GM12865 (cell line): Measurements from ENCODE around the gene FXN.

ENCODE experiments used
- DNase-seq: peaks from one replicate; pipeline ENCODE4 v3.0.0; 2010; ENCODE audit warnings: low read depth
- H3K4me3 ChIP-seq: 2 replicates; pipeline ENCODE4 v1.5.1; 2011; ENCODE audit warnings: mild to moderate bottlenecking, low read depth, low read length, control low read depth
- CTCF ChIP-seq: IDR thresholded peaks from 2 replicates; pipeline ENCODE4 v1.5.1; 2011; ENCODE audit warnings: low read length, control low read depth, low read depth, inconsistent platforms; ENCODE audit not compliant: insufficient read depth; ENCODE audit errors: missing control alignments

Gene FXN

GRCh38 chr9:69136185-69136584, 100.6 kb downstream of the FXN start:
- DNase-seq = no peak
- no peak for TF ChIP-seq CTCF
- no peak overlapping the region for H3K4me3 ChIP-seq

- no peak overlapping the region for H3K4me3 ChIP-seq
- TF ChIP-seq CTCF = no peak
- no peak for DNase-seq
These were observed 101.2 kb downstream of the FXN start for GRCh38 chr9:69136779-69137178.

- no peak overlapping the region for H3K4me3 ChIP-seq
- TF ChIP-seq CTCF = no peak
- DNase-seq = no peak
These were observed 101.8 kb downstream of the FXN start for GRCh38 chr9:69137311-69137710.

DNA sequence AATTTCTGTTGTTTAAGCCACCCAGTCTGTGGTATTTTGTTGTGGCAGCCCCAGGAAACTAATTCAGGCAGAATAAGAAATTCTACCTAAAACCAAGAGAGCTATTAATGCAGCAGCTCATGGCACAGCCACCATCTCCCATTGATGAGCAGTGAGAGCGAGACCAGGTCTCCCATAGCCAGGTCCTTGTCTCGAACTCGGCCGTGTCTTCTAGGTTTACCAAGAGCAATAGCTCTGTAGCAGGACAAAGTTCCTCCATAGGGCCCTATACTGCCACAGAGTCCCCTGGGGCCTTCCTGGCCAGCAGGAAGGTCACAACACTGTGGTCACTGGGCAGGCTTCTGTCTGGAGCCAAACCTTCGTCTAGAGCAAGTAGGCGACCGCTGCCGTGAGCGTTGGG, 104.0 kb downstream of the FXN start:
- no peak for DNase-seq
- TF ChIP-seq CTCF = no peak
- no peak overlapping the region for H3K4me3 ChIP-seq

DNA sequence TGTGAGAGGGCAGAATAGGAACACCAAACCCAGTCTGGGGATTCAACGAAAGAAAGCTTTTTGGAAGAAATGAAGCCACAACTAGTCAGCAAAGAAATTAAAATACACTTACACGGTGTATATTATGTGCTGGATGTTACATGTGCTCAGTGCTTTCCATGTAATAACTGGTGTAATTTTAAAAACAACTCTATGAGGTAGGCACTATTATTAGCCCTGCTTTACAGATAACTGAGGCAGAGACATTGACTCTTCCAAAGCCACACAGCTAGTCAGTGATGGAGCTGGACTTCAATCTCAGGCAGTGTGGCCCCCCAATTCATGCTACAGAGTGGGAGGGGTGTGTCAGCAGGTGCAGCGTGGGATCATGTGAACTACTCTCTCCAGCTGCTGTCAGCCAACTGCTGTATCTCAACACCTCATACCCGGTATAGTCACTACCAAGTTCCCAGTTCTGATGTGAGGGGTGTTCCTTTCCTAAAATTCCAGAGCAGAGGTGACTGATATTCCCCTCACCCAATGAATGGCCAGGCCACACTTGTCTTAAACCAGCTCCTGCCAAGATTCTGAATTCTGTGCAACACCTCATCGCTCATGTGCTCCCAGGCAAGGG, 104.7 kb downstream of the FXN start:
- DNase-seq = no peak
- TF ChIP-seq CTCF = no peak
- no peak overlapping the region for H3K4me3 ChIP-seq

DNA sequence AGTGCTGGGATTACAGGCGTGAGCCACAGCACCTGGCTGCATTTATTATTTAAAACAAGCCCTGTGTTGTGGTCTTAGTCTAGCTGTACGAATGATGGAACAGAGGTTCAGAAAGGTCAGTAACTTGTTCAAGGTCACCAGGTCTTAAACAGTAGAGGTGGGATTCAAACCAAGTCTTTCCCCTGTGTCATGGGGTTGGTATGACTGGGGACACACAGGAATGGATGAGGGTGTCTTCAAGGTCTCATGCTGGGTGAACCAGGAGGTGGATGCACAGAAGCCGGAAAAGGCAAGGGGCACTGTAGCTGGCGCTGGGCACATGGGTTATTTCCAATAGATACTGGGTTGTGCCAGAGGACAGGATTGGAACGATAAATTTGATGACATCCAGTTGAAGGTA, 106.3 kb downstream of the FXN start:
- DNase-seq = no peak
- no peak overlapping the region for H3K4me3 ChIP-seq
- no peak for TF ChIP-seq CTCF

DNA sequence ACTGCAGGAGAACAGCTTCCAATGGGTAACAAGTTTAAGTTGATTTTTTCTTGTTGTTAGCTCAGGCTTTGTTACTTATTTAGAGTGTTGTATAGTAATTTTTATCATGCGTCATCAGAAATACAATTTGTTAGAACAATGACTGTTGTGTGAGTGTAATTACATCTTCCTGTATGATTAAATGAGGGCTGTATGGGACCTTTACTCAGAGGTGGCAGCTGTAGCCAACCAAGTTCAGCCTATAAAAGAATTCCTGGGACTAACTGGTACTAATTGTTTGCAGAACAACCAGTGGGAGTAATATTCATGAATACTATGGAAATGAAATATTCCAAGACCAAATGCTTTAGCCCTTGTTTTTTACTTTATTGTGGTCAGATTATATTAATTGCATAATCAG, 107.7 kb downstream of the FXN start:
- TF ChIP-seq CTCF = no peak
- H3K4me3 ChIP-seq = no peak overlapping the region
- no peak for DNase-seq
